PC-9 (cell line): ENCODE data around the gene LMCD1.

Source experiments
- CTCF ChIP-seq: fragments of 200-600 bp; sonication (generic); conservative IDR thresholded peaks from 2 replicates; pipeline ENCODE4 v1.6.1; 2017; ENCODE audit warnings: mixed run types, antibody characterized with exemption, mild to moderate bottlenecking, moderate library complexity
- EZH2 ChIP-seq: fragments of 200-600 bp; sonication (generic); IDR thresholded peaks from 2 replicates; pipeline ENCODE4 v1.8.0; 2017; ENCODE audit warnings: antibody characterized with exemption, low read depth

GRCh38 chr3:8567784-8568575 is 66.4 kb downstream of the LMCD1 start:
- TF ChIP-seq CTCF (no peak), EZH2 (no peak)
